ENCODE data around the gene HOXB8.

Gene HOXB8

GRCh38 chr17:48589831-48590606 lies 25.1 kb downstream of the HOXB8 start, which contains the start of gene HOXB3:
Gene HOXB3, minus strand, starts transcription at chr17:48590241. Its CDS starts 37,767 bp downstream, at chr17:48552474.
- H3K4me3 ChIP-seq (ENCODE audit: low read length), result no peak within 1 kb of the TSS

GRCh38 chr17:48589060-48589830 lies 25.8 kb downstream of the HOXB8 start:
- H3K4me3 ChIP-seq (ENCODE audit: low read length), result no peak overlapping the region
- no peak for DNase-seq (ENCODE audit: low read depth, low spot score)

More at GRCh38 chr17:48589831-48590606, 25.1 kb downstream of the HOXB8 start, which contains the start of gene HOXB3:
- DNase-seq (ENCODE audit: low read depth, low spot score), result no peak

GRCh38 chr17:48588528-48588927 lies 26.6 kb downstream of the HOXB8 start:
- DNase-seq (ENCODE audit: low read depth, low spot score), result no peak
- no peak overlapping the region for H3K4me3 ChIP-seq (ENCODE audit: low read length)

GRCh38 chr17:48588074-48588415 lies 27.0 kb downstream of the HOXB8 start:
- H3K4me3 ChIP-seq (ENCODE audit: low read length), result no peak overlapping the region

GRCh38 chr17:48587276-48588073 lies 27.6 kb downstream of the HOXB8 start:
- no peak for DNase-seq (ENCODE audit: low read depth, low spot score)
- no peak overlapping the region for H3K4me3 ChIP-seq (ENCODE audit: low read length)

More at GRCh38 chr17:48588074-48588415, 27.0 kb downstream of the HOXB8 start:
- DNase-seq (ENCODE audit: low read depth, low spot score), result no peak

GRCh38 chr17:48586355-48587258 lies 28.5 kb downstream of the HOXB8 start:
- no peak for DNase-seq (ENCODE audit: low read depth, low spot score)
- H3K4me3 ChIP-seq (ENCODE audit: low read length), result no peak overlapping the region

GRCh38 chr17:48584223-48584741 lies 30.8 kb downstream of the HOXB8 start:
- no peak for DNase-seq (ENCODE audit: low read depth, low spot score)
- no peak overlapping the region for H3K4me3 ChIP-seq (ENCODE audit: low read length)

GRCh38 chr17:48583708-48584222 lies 31.3 kb downstream of the HOXB8 start:
- H3K4me3 ChIP-seq (ENCODE audit: low read length), result no peak overlapping the region
- no peak for DNase-seq (ENCODE audit: low read depth, low spot score)

GRCh38 chr17:48582750-48583069 lies 32.4 kb downstream of the HOXB8 start:
- H3K4me3 ChIP-seq (ENCODE audit: low read length), result no peak overlapping the region
- DNase-seq (ENCODE audit: low read depth, low spot score), result no peak

GRCh38 chr17:48579760-48580554 lies 35.1 kb downstream of the HOXB8 start:
- no peak overlapping the region for H3K4me3 ChIP-seq (ENCODE audit: low read length)
- no peak for DNase-seq (ENCODE audit: low read depth, low spot score)

GRCh38 chr17:48579471-48579759 lies 35.7 kb downstream of the HOXB8 start:
- DNase-seq (ENCODE audit: low read depth, low spot score), result no peak
- no peak overlapping the region for H3K4me3 ChIP-seq (ENCODE audit: low read length)

- DNase-seq (ENCODE audit: low read depth, low spot score), result no peak
Observed at GRCh38 chr17:48578616-48579470, 36.2 kb downstream of the HOXB8 start.

GRCh38 chr17:48577946-48578615 lies 37.0 kb downstream of the HOXB8 start, which contains the start of gene HOXB4:
Gene HOXB4, minus strand, starts transcription at chr17:48578350. Its CDS starts 31 bp downstream, at chr17:48578319.
- H3K4me3 ChIP-seq (ENCODE audit: low read length), result peak within 1 kb of the TSS; percentile 86
- peak; percentile 73 for DNase-seq (ENCODE audit: low read depth, low spot score)

More at GRCh38 chr17:48578616-48579470, 36.2 kb downstream of the HOXB8 start:
- peak overlapping the region; percentile 86 for H3K4me3 ChIP-seq (ENCODE audit: low read length)

- no peak for DNase-seq (ENCODE audit: low read depth, low spot score)
- H3K4me3 ChIP-seq (ENCODE audit: low read length), result peak overlapping the region; percentile 86
Observed at GRCh38 chr17:48577330-48577945, 37.7 kb downstream of the HOXB8 start.

GRCh38 chr17:48576479-48577309 lies 38.4 kb downstream of the HOXB8 start:
- H3K4me3 ChIP-seq (ENCODE audit: low read length), result peak overlapping the region; percentile 86
- no peak for DNase-seq (ENCODE audit: low read depth, low spot score)

All from Jurkat, Clone E6-1 (cell line).